ENCODE data around the gene MYOM1.
A peak's percentile ranks its signal among the peaks of the same experiment; 100 is the strongest.

Gene MYOM1

GRCh38 chr18:3148930-3149535, 70.7 kb downstream of the MYOM1 start:
- no peak for DNase-seq

- DNase-seq, result no peak
These were observed 71.7 kb downstream of the MYOM1 start for GRCh38 chr18:3147935-3148554.

- DNase-seq, result no peak
These were observed 78.7 kb downstream of the MYOM1 start for GRCh38 chr18:3140986-3141639.

GRCh38 chr18:3140342-3140741, 79.4 kb downstream of the MYOM1 start:
- no peak for DNase-seq

GRCh38 chr18:3139406-3139805, 80.4 kb downstream of the MYOM1 start:
- DNase-seq, result no peak

- DNase-seq, result no peak
These were observed 81.3 kb downstream of the MYOM1 start for GRCh38 chr18:3138274-3138975.

- DNase-seq, result no peak
These were observed 84.2 kb downstream of the MYOM1 start for GRCh38 chr18:3135536-3135935.

GRCh38 chr18:3132700-3133099, 87.1 kb downstream of the MYOM1 start:
- DNase-seq, result no peak

- DNase-seq, result no peak
These were observed 89.4 kb downstream of the MYOM1 start for GRCh38 chr18:3130344-3130743.

GRCh38 chr18:3129053-3129864, 90.5 kb downstream of the MYOM1 start:
- peak; percentile 47 to 81 (median 67) for DNase-seq

GRCh38 chr18:3126457-3127097, 93.2 kb downstream of the MYOM1 start:
- no peak for DNase-seq

GRCh38 chr18:3124822-3125221, 94.9 kb downstream of the MYOM1 start:
- no peak for DNase-seq

GRCh38 chr18:3122851-3123250, 96.9 kb downstream of the MYOM1 start:
- DNase-seq, result no peak

- DNase-seq, result no peak
These were observed 98.5 kb downstream of the MYOM1 start for GRCh38 chr18:3121259-3121658.

- no peak for DNase-seq
These were observed 99.4 kb downstream of the MYOM1 start for GRCh38 chr18:3120356-3120755.

- DNase-seq, result no peak
These were observed 100.1 kb downstream of the MYOM1 start for GRCh38 chr18:3119401-3120341.

- no peak for DNase-seq
These were observed 101.4 kb downstream of the MYOM1 start for GRCh38 chr18:3118195-3119010.

- DNase-seq, result no peak
These were observed 102.1 kb downstream of the MYOM1 start for GRCh38 chr18:3117493-3118192.

GRCh38 chr18:3115447-3116030, 104.2 kb downstream of the MYOM1 start:
- no peak for DNase-seq

Measured in T-helper 1 cell (primary cell).